Omental fat pad (tissue), 4 donors: ENCODE results near the gene LIF. TPM values are rescaled to one million over a fixed set of nuclear protein-coding genes. Genes with fewer than 3 reads are reported as not detected.

Experiments used
- ATAC-seq: fragments of 150-250 bp; one replicate; pipeline ENCODE4 v1.9.1; 2016; ENCODE audit warnings: mild to moderate bottlenecking, moderate library complexity; ENCODE audit not compliant: low FRiP score
- DNase-seq: peaks from one replicate; pipeline ENCODE4 v3.0.0-alpha.2; 2019; ENCODE audit warnings: low spot score
- CTCF ChIP-seq, 3 donors: fragments of 450-650 bp; IDR thresholded peaks; one replicate each; pipeline ENCODE4 v1.5.1; 2016 to 2017; ENCODE audit warnings: antibody characterized with exemption in 3 of 3, mild to moderate bottlenecking in 3 of 3, moderate library complexity in 2 of 3
- total RNA-seq, 4 donors: library from RNA; depleted of rRNA; stranded (reverse); fragments of >200 nt; gene quantifications; one replicate each; pipeline ENCODE4 v1.1.0, GENCODE V29; 2016

LIF gene
- total RNA-seq, 4 donors from 2014 or later = 1.3 to 74.7 (median 24.4) TPM

GRCh38 chr22:30224161-30224857, 22.2 kb downstream of the LIF start:
- no peak for DNase-seq
- TF ChIP-seq CTCF (IDR thresholded peaks at IDR 0.05) = no peak
- ATAC-seq = no peak

GRCh38 chr22:30223303-30223702, 23.3 kb downstream of the LIF start:
- ATAC-seq = no peak
- DNase-seq = no peak
- no peak for TF ChIP-seq CTCF (IDR thresholded peaks at IDR 0.05)

- TF ChIP-seq CTCF (IDR thresholded peaks at IDR 0.05) = no peak
- DNase-seq (no peak), ATAC-seq (no peak)
Observed at GRCh38 chr22:30222321-30222720, 24.2 kb downstream of the LIF start.

- no peak for ATAC-seq
- DNase-seq = no peak
- no peak for TF ChIP-seq CTCF (IDR thresholded peaks at IDR 0.05)
Observed at GRCh38 chr22:30221121-30221992, 25.2 kb downstream of the LIF start.

GRCh38 chr22:30220338-30221012, 26.1 kb downstream of the LIF start:
- no peak for TF ChIP-seq CTCF (IDR thresholded peaks at IDR 0.05)
- ATAC-seq = no peak
- DNase-seq = no peak

- no peak for DNase-seq
- TF ChIP-seq CTCF (IDR thresholded peaks at IDR 0.05) = no peak
- no peak for ATAC-seq
Observed at GRCh38 chr22:30219668-30220278, 26.8 kb downstream of the LIF start.
